OCI-LY1 (cell line): ENCODE measurements around the gene OXLD1.

Experiments
- H2AFZ ChIP-seq: fragments of 200-600 bp; sonication (generic), shearing (Covaris generic); 2 replicates; pipeline ENCODE4 v1.6.0; 2014; ENCODE audit warnings: antibody characterized with exemption, mild to moderate bottlenecking, low read length
- H3F3A ChIP-seq: fragments of 200-600 bp; sonication (generic), shearing (Covaris generic); 2 replicates; pipeline ENCODE4 v1.6.0; 2014; ENCODE audit warnings: mild to moderate bottlenecking, antibody characterized with exemption, low read length, moderate library complexity; ENCODE audit not compliant: insufficient read depth
- H3K27ac ChIP-seq: fragments of 200-600 bp; sonication (generic); 2 replicates; pipeline ENCODE4 v1.5.1; 2014; ENCODE audit warnings: low read length, mixed run types, mild to moderate bottlenecking, low read depth; ENCODE audit not compliant: poor library complexity, severe bottlenecking
- H3K27me3 ChIP-seq: fragments of 200-600 bp; sonication (generic); 2 replicates; pipeline ENCODE4 v1.6.0; 2014; ENCODE audit warnings: antibody characterized with exemption, mild to moderate bottlenecking, low read length, moderate library complexity; ENCODE audit not compliant: insufficient read depth
- H3K36me3 ChIP-seq: fragments of 200-600 bp; sonication (generic); 2 replicates; pipeline ENCODE4 v1.6.1; 2014; ENCODE audit warnings: mild to moderate bottlenecking, antibody characterized with exemption, low read length, moderate library complexity, mixed read lengths; ENCODE audit not compliant: insufficient read depth
- H3K4me1 ChIP-seq: fragments of 200-600 bp; sonication (generic); 2 replicates; pipeline ENCODE4 v1.5.1; 2014; ENCODE audit warnings: mild to moderate bottlenecking, low read length, moderate library complexity; ENCODE audit not compliant: insufficient read depth, severe bottlenecking
- H3K4me2 ChIP-seq: fragments of 200-600 bp; sonication (generic), shearing (Covaris generic); 2 replicates; pipeline ENCODE4 v1.6.1; 2014; ENCODE audit warnings: low read length
- H3K4me3 ChIP-seq: fragments of 200-600 bp; sonication (generic); 2 replicates; pipeline ENCODE4 v1.5.1; 2014; ENCODE audit warnings: low read length, low read depth, mild to moderate bottlenecking, mixed read lengths; ENCODE audit not compliant: poor library complexity, severe bottlenecking
- H3K79me2 ChIP-seq: fragments of 200-600 bp; shearing (Covaris generic); 2 replicates; pipeline ENCODE4 v1.6.1; 2016; ENCODE audit warnings: mixed run types, low read length, mixed read lengths; ENCODE audit not compliant: insufficient read depth
- H3K9ac ChIP-seq: fragments of 200-600 bp; sonication (generic), shearing (Covaris generic); 2 replicates; pipeline ENCODE4 v1.6.1; 2014; ENCODE audit warnings: mild to moderate bottlenecking, low read length, mixed read lengths
- H3K9me2 ChIP-seq: fragments of 200-600 bp; sonication (generic), shearing (Covaris generic); 2 replicates; pipeline ENCODE4 v1.6.1; 2014; ENCODE audit warnings: low read depth, mild to moderate bottlenecking, low read length, mixed read lengths
- H3K9me3 ChIP-seq: fragments of 200-600 bp; shearing (Covaris generic); 2 replicates; pipeline ENCODE4 v1.6.1; 2014; ENCODE audit warnings: low read length, mixed read lengths
- H4K20me1 ChIP-seq: fragments of 200-600 bp; sonication (generic), shearing (Covaris generic); 2 replicates; pipeline ENCODE4 v1.6.0; 2016; ENCODE audit warnings: mild to moderate bottlenecking, low read length; ENCODE audit not compliant: insufficient read depth
- CTCF ChIP-seq: fragments of 200-600 bp; sonication (generic), shearing (Covaris generic); IDR thresholded peaks from 2 replicates; pipeline ENCODE4 v1.5.1; 2017; ENCODE audit warnings: mild to moderate bottlenecking, antibody characterized with exemption, low read length, moderate library complexity, mixed read lengths
- EZH2 ChIP-seq: fragments of 200-600 bp; sonication (generic), shearing (Covaris generic); IDR thresholded peaks from 2 replicates; pipeline ENCODE4 v1.8.0; 2017; ENCODE audit warnings: borderline replicate concordance, mixed run types, mild to moderate bottlenecking, antibody characterized with exemption, low read length, moderate library complexity, mixed read lengths

The OXLD1 gene

GRCh38 chr17:81694810-81695209 lies 28.4 kb upstream of the OXLD1 start:
- Histone ChIP-seq H3K9ac (no peak overlapping the region), H4K20me1 (no peaks in the 10 kb centered on the region), H3K4me2 (no peak overlapping the region), H3K9me2 (no peaks in the 10 kb centered on the region), H3K4me1 (no peaks in the 10 kb centered on the region), H3K79me2 (no peaks in the 10 kb centered on the region), H2AFZ (no peak overlapping the region), H3K4me3 (no peak overlapping the region), H3K36me3 (peaks cover 95% of the 10 kb centered on the region), H3K27ac (no peak overlapping the region), H3F3A (no peaks in the 10 kb centered on the region), H3K27me3 (no peaks in the 10 kb centered on the region), H3K9me3 (no peaks in the 10 kb centered on the region)
- TF ChIP-seq CTCF (no peak), EZH2 (no peak)

DNA sequence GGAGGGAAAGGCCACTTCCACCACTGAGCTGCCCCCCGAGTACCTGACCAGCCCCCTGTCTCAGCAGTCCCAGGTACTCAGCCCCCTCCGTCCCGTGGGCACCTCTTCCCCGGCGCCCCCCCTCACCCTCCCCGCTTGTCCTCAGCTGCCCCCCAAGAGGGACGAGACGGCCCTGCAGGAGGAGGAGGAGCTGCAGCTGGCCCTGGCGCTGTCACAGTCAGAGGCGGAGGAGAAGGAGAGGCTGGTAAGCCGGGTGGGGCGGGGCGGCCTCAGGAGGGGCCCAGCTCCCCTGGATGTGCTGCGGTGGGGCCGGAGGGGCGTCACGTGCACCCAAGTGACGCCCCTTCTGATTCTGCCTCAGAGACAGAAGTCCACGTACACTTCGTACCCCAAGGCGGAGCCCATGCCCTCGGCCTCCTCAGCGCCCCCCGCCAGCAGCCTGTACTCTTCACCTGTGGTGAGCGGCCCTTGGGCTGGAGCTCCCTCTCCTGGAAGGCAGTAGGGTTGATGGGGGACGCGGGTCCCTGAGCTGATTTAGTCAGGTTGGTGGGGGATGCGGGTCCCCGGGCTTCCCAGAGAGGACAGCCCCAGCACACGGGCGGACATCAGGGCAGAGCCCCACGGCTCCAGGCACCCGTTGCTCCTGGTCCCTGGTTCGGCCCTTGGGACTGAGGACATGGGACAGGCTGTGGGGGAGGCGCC lies 27.3 kb upstream of the OXLD1 start:
- H3K9me2 ChIP-seq = no peaks in the 10 kb centered on the region
- TF ChIP-seq CTCF (peak; percentile 35; the same call in 1 of the 2 replicates), EZH2 (no peak)
- no peak overlapping the region for H3K4me3 ChIP-seq
- no peak overlapping the region for H2AFZ ChIP-seq
- no peak overlapping the region for H3K9ac ChIP-seq
- H4K20me1 ChIP-seq = no peaks in the 10 kb centered on the region
- H3K4me1 ChIP-seq = no peaks in the 10 kb centered on the region
- H3K27me3 ChIP-seq = no peaks in the 10 kb centered on the region
- H3K27ac ChIP-seq = no peak overlapping the region
- no peaks in the 10 kb centered on the region for H3K79me2 ChIP-seq
- no peaks in the 10 kb centered on the region for H3F3A ChIP-seq
- no peak overlapping the region for H3K4me2 ChIP-seq
- no peaks in the 10 kb centered on the region for H3K9me3 ChIP-seq
- peaks cover 95% of the 10 kb centered on the region for H3K36me3 ChIP-seq

DNA sequence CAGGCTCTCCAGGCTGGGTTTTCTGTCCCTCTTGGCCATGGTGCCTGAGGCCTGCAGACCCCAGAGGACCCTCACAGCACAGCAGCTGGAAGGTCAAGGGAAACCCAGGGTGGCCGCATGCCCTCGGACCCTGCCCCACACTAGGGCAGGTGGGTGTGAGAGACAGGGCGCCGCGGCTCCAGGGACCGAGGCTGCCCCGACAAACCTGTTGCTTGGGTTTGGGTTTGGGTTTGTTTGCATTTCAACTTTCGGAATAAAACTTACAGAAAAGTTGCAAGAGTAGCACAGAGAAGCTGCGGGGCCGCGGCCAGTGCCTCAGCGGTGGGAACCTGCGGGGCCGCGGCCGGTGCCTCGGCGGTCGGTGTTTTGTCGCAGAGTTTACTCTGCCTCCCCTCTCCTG lies 25.2 kb upstream of the OXLD1 start:
- Histone ChIP-seq H3K27me3 (no peaks in the 10 kb centered on the region), H3K4me2 (no peak overlapping the region), H4K20me1 (no peaks in the 10 kb centered on the region), H3K36me3 (peaks cover 93% of the 10 kb centered on the region), H2AFZ (no peak overlapping the region), H3K9me2 (no peaks in the 10 kb centered on the region), H3K4me1 (no peaks in the 10 kb centered on the region), H3K27ac (no peak overlapping the region), H3K9me3 (no peaks in the 10 kb centered on the region), H3F3A (no peaks in the 10 kb centered on the region), H3K79me2 (no peaks in the 10 kb centered on the region), H3K9ac (no peak overlapping the region), H3K4me3 (no peak overlapping the region)
- TF ChIP-seq CTCF (no peak), EZH2 (no peak)
